PC-3 (cell line): ENCODE results near the gene CDH11. TPM values are rescaled to one million over a fixed set of nuclear protein-coding genes. Genes with fewer than 3 reads are reported as not detected.

ENCODE experiments used
- ATAC-seq: fragments of 200-7000 bp; cut with Tn5 transposase; 2 replicates; pipeline ENCODE4 v1.9.1; 2020; ENCODE audit warnings: mild to moderate bottlenecking, moderate library complexity
- BruUV-seq: library from RNA; stranded (reverse); fragments of 400-500 nt; replicated peaks from 2 replicates; lab custom pipeline; 2021; lab: Mats Ljungman, UMichigan
- CTCF ChIA-PET: fragments of 300-600 bp; sonication (Branson Sonifier 250); formaldehyde crosslinking; loops from one replicate; lab custom pipeline; 2022; ENCODE audit warnings: antibody characterized with exemption; lab: Charles Lee
- POLR2A ChIA-PET: fragments of 300-600 bp; sonication (Branson Sonifier 250); formaldehyde crosslinking; loops from one replicate; lab custom pipeline; 2022; ENCODE audit warnings: antibody characterized with exemption; ENCODE audit not compliant: unreplicated experiment; lab: Charles Lee
- DNase-seq: peaks from one replicate; pipeline ENCODE4 v3.0.0-alpha.2; 2015
- H2AFZ ChIP-seq: fragments of 300-600 bp; sonication (generic); 2 replicates; pipeline ENCODE4 v1.6.0; 2016; ENCODE audit warnings: antibody characterized with exemption, low read length
- H3F3A ChIP-seq: fragments of 300-600 bp; sonication (generic); one replicate; pipeline ENCODE4 v1.6.0; 2017; ENCODE audit warnings: antibody characterized with exemption, low read length, control low read depth, mild to moderate bottlenecking; ENCODE audit not compliant: unreplicated experiment
- H3K27ac ChIP-seq: fragments of 300-600 bp; sonication (generic); 2 replicates; pipeline ENCODE4 v1.5.1; 2016; ENCODE audit warnings: mild to moderate bottlenecking, low read length
- H3K27me3 ChIP-seq: fragments of 300-600 bp; sonication (generic); 2 replicates; pipeline ENCODE4 v1.6.1; 2016; ENCODE audit warnings: low read length, mixed read lengths
- H3K36me3 ChIP-seq: fragments of 300-600 bp; sonication (generic); 2 replicates; pipeline ENCODE4 v1.6.1; 2016; ENCODE audit warnings: low read depth, mixed run types, low read length, mixed read lengths
- H3K4me1 ChIP-seq: fragments of 300-600 bp; sonication (generic); 2 replicates; pipeline ENCODE4 v1.5.1; 2016; ENCODE audit warnings: low read length; ENCODE audit not compliant: insufficient read depth
- H3K4me2 ChIP-seq: fragments of 300-600 bp; sonication (generic); 2 replicates; pipeline ENCODE4 v1.6.0; 2016; ENCODE audit warnings: low read length
- H3K4me3 ChIP-seq: fragments of 300-600 bp; sonication (generic); 2 replicates; pipeline ENCODE4 v1.5.1; 2016; ENCODE audit warnings: mild to moderate bottlenecking, low read length, mixed read lengths
- H3K79me2 ChIP-seq: fragments of 300-600 bp; sonication (generic); 2 replicates; pipeline ENCODE4 v1.6.1; 2017; ENCODE audit warnings: low read length, mixed read lengths
- H3K9ac ChIP-seq: fragments of 300-600 bp; sonication (generic); 2 replicates; pipeline ENCODE4 v1.6.0; 2016; ENCODE audit warnings: mild to moderate bottlenecking, low read length
- H3K9me2 ChIP-seq: fragments of 300-600 bp; sonication (generic); replicated peaks from 2 replicates; pipeline ENCODE4 v1.6.1; 2016; ENCODE audit warnings: mixed run types, low read length, mixed read lengths
- H3K9me3 ChIP-seq: fragments of 300-600 bp; sonication (generic); 2 replicates; pipeline ENCODE4 v1.6.1; 2016; ENCODE audit warnings: low read length, mixed read lengths
- H4K20me1 ChIP-seq: fragments of 300-600 bp; sonication (generic); 2 replicates; pipeline ENCODE4 v1.6.1; 2016; ENCODE audit warnings: low read length, mixed read lengths
- EZH2 ChIP-seq: fragments of 300-600 bp; sonication (generic); IDR thresholded peaks from one replicate; pipeline ENCODE4 v1.6.1; 2017; ENCODE audit warnings: antibody characterized with exemption, mild to moderate bottlenecking, low read length; ENCODE audit not compliant: unreplicated experiment
- EZH2phosphoT487 ChIP-seq: fragments of 300-600 bp; sonication (generic); IDR thresholded peaks from 2 replicates; pipeline ENCODE4 v1.6.1; 2018; ENCODE audit warnings: mild to moderate bottlenecking, antibody characterized with exemption, low read length, borderline replicate concordance
- intact Hi-C: fragments of 100-400 bp; cut with micrococcal nuclease; formaldehyde crosslinking; loops from 2 replicates; pipeline ENCODE4 v1.9.0; 2023
- total RNA-seq: library from RNA; depleted of rRNA; stranded (reverse); fragments of >200 nt; gene quantifications from 2 replicates; pipeline ENCODE4 v1.2.3, GENCODE V29; 2014
- TF ChIP-seq, protein P1 (sequence below): fragments of 300-600 bp; sonication (generic); conservative IDR thresholded peaks from 2 replicates; pipeline ENCODE4 v1.5.1; 2017; ENCODE audit warnings: antibody characterized with exemption, low read depth, mild to moderate bottlenecking, low read length

CDH11 gene
- total RNA-seq, 1 experiment from 2014 or later: 172 TPM

DNA sequence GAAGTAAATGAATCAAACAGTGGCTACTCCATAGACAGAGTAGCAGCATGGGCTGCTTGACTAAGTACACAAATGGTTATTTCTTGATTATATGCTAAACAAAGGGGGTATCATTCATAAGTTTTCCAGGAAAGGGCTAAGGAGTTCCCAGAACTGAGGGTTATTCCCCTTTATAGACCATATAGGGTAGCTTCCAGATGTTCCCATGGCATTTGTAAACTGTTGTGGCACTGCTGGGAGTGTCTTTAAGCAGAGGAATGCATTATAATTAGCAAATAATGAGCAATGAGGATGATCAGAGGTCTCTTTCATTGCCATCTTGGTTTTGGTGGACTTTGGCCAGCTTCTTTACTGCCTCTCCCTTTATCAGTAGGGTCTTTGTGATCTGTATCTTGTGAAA, 105.1 kb downstream of the CDH11 start:
- Histone ChIP-seq H3K27me3 (no peaks in the 10 kb centered on the region), H3K9me2 (no peaks in the 10 kb centered on the region), H3F3A (no peaks in the 10 kb centered on the region), H3K27ac (no peak overlapping the region), H4K20me1 (0 out of 2 replicates have a peak, but pooled peaks cover 7% of the 10 kb centered on the region), H3K9me3 (no peaks in the 10 kb centered on the region), H3K4me3 (no peak overlapping the region), H3K4me2 (no peak overlapping the region), H3K36me3 (peaks cover 21% of the 10 kb centered on the region), H3K79me2 (peaks cover 19% of the 10 kb centered on the region; the same call in 1 of the 2 replicates), H2AFZ (no peak overlapping the region), H3K9ac (no peak overlapping the region), H3K4me1 (no peaks in the 10 kb centered on the region)
- POLR2A ChIA-PET: no interaction called here
- CTCF ChIA-PET: no interaction called here
- no TSS peak for BruUV-seq
- intact Hi-C loops: no loop called here
- DNase-seq (no peak), ATAC-seq (no peak)
- TF ChIP-seq, protein P1, sequence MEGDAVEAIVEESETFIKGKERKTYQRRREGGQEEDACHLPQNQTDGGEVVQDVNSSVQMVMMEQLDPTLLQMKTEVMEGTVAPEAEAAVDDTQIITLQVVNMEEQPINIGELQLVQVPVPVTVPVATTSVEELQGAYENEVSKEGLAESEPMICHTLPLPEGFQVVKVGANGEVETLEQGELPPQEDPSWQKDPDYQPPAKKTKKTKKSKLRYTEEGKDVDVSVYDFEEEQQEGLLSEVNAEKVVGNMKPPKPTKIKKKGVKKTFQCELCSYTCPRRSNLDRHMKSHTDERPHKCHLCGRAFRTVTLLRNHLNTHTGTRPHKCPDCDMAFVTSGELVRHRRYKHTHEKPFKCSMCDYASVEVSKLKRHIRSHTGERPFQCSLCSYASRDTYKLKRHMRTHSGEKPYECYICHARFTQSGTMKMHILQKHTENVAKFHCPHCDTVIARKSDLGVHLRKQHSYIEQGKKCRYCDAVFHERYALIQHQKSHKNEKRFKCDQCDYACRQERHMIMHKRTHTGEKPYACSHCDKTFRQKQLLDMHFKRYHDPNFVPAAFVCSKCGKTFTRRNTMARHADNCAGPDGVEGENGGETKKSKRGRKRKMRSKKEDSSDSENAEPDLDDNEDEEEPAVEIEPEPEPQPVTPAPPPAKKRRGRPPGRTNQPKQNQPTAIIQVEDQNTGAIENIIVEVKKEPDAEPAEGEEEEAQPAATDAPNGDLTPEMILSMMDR: no peak
- TF ChIP-seq EZH2 (no peak), EZH2phosphoT487 (no peak)

DNA sequence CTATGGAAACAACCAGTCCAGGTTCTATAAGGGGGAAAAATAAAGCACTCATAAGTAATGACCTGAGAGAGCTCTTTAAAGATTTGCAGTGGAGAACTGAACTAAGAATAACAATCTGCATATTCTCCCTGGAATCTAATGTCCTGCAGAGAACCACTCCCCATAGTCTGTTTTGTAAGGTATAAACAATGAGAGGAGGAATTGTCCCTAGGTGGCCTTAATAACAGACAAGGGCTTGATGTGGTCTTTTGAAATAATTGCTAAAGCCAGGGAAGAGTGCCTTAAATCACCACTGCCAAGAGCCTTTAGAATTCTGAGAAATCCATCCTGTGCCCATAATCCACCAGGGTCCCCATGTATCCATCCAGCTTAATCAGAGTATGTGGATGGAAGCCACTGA, 106.3 kb downstream of the CDH11 start:
- Histone ChIP-seq H3K9me2 (no peaks in the 10 kb centered on the region), H3K27me3 (no peaks in the 10 kb centered on the region), H3K9ac (no peak overlapping the region), H4K20me1 (0 out of 2 replicates have a peak, but pooled peaks cover 8% of the 10 kb centered on the region), H3K27ac (no peak overlapping the region), H2AFZ (no peak overlapping the region), H3K4me3 (no peak overlapping the region), H3K9me3 (no peaks in the 10 kb centered on the region), H3K36me3 (peaks cover 21% of the 10 kb centered on the region), H3K4me1 (no peaks in the 10 kb centered on the region), H3K4me2 (no peak overlapping the region), H3F3A (no peaks in the 10 kb centered on the region), H3K79me2 (peaks cover 12% of the 10 kb centered on the region; the same call in 1 of the 2 replicates)
- ChIA-PET POLR2A (no interaction called here), CTCF (no interaction called here)
- no peak for DNase-seq
- no TSS peak for BruUV-seq
- intact Hi-C loops: no loop called here
- TF ChIP-seq, protein P1: no peak
- no peak for ATAC-seq

DNA sequence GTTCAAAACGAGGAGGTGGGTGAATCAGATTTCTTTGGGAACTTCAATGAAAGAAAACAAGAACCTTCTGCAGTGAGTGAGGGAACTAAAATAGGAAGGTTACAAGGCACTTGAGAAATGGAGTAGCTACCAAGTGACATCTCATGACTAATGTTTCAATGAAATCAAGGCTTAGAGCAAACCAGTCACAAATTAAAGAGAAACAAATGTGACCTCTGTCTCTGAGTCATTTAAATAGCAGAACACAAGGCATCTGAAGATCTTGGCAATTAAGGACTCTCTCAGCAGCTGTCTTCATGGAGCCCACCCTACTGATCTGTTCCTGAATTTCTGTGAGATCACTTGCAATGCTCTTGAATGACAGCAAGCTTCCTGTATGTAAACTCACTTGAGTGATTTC, 109.5 kb downstream of the CDH11 start:
- DNase-seq (no peak), ATAC-seq (no peak)
- Histone ChIP-seq H3K4me1 (no peaks in the 10 kb centered on the region), H3K27me3 (no peaks in the 10 kb centered on the region), H4K20me1 (peaks cover 8% of the 10 kb centered on the region; the same call in 1 of the 2 replicates), H3K9ac (no peak overlapping the region), H3K9me2 (no peaks in the 10 kb centered on the region), H2AFZ (no peak overlapping the region), H3K9me3 (no peaks in the 10 kb centered on the region), H3K36me3 (peaks cover 5% of the 10 kb centered on the region; the same call in 1 of the 2 replicates), H3F3A (no peaks in the 10 kb centered on the region), H3K79me2 (no peaks in the 10 kb centered on the region), H3K27ac (no peak overlapping the region), H3K4me2 (no peak overlapping the region), H3K4me3 (no peak overlapping the region)
- ChIA-PET CTCF (no interaction called here), POLR2A (no interaction called here)
- TF ChIP-seq EZH2 (no peak), EZH2phosphoT487 (no peak)
- TF ChIP-seq, protein P1: no peak
- BruUV-seq: no TSS peak
- intact Hi-C loops: no loop called here
